ENCODE results near the gene ZBTB17. TPM values are rescaled to one million over a fixed set of nuclear protein-coding genes. Genes with fewer than 3 reads are reported as not detected.

Gene ZBTB17
- total and polyA plus RNA-seq, 4 donors, result 28.0 to 47.1 (median 44.2) TPM

GRCh38 chr1:16013220-16013907 lies 37.5 kb upstream of the ZBTB17 start:
- TF ChIP-seq CTCF (IDR thresholded peaks at IDR 0.05; ENCODE audit: control extremely low read depth, extremely low read depth), result no peak
- WGBS, 2 donors, result 28 to 30% methylated on average over 28 of the region's 28 CpGs
- peaks cover 0 to 26% (median 6%) of the 10 kb centered on the region in 5 donors for H3K4me1 ChIP-seq (ENCODE audit: control insufficient read depth in 5 of 5, insufficient read depth in 5 of 5, low read length in 5 of 5)
- H3K27me3 ChIP-seq (ENCODE audit: control insufficient read depth in 3 of 3, insufficient read depth in 3 of 3, low read length in 2 of 3), result no peaks in the 10 kb centered on the region
- H3K4me3 ChIP-seq, result no peak overlapping the region
- no peaks in the 10 kb centered on the region for H3K9me3 ChIP-seq (ENCODE audit: control insufficient read depth in 4 of 4, insufficient read depth in 3 of 4, low read length in 3 of 4)
- H3K36me3 ChIP-seq (ENCODE audit: control insufficient read depth in 4 of 4, insufficient read depth in 4 of 4, low read length in 4 of 4), result no peaks in the 10 kb centered on the region
- peak; percentile 60 to 74 (median 61) for DNase-seq
- no peak overlapping the region for H3K9ac ChIP-seq (ENCODE audit: insufficient read depth in 1 of 2, low read length in 2 of 2)
- H3K27ac ChIP-seq (ENCODE audit: low read depth in 1 of 2, low read length in 1 of 2), result peak overlapping the region; percentile 23 to 97
- peak; percentile 27 for ATAC-seq (ENCODE audit: insufficient read depth, low FRiP score)

GRCh38 chr1:16012590-16013219 lies 36.8 kb upstream of the ZBTB17 start:
- H3K4me3 ChIP-seq, result no peak overlapping the region
- peaks cover 0 to 20% (median 2%) of the 10 kb centered on the region in 5 donors for H3K4me1 ChIP-seq (ENCODE audit: control insufficient read depth in 5 of 5, insufficient read depth in 5 of 5, low read length in 5 of 5)
- H3K27me3 ChIP-seq (ENCODE audit: control insufficient read depth in 3 of 3, insufficient read depth in 3 of 3, low read length in 2 of 3), result no peaks in the 10 kb centered on the region
- no peak for TF ChIP-seq CTCF (IDR thresholded peaks at IDR 0.05; ENCODE audit: control extremely low read depth, extremely low read depth)
- peak overlapping the region; percentile 18 to 97 for H3K27ac ChIP-seq (ENCODE audit: low read depth in 1 of 2, low read length in 1 of 2)
- no peaks in the 10 kb centered on the region for H3K36me3 ChIP-seq (ENCODE audit: control insufficient read depth in 4 of 4, insufficient read depth in 4 of 4, low read length in 4 of 4)
- 4 to 6% methylated on average over 26 to 36 of the region's 36 CpGs for WGBS, 2 donors
- peak; percentile 73 to 84 (median 81) for DNase-seq
- peak; percentile 14 for ATAC-seq (ENCODE audit: insufficient read depth, low FRiP score)
- H3K9me3 ChIP-seq (ENCODE audit: control insufficient read depth in 4 of 4, insufficient read depth in 3 of 4, low read length in 3 of 4), result no peaks in the 10 kb centered on the region
- H3K9ac ChIP-seq (ENCODE audit: insufficient read depth in 1 of 2, low read length in 2 of 2), result no peak overlapping the region

GRCh38 chr1:16011936-16012589 lies 36.2 kb upstream of the ZBTB17 start:
- no peaks in the 10 kb centered on the region for H3K27me3 ChIP-seq (ENCODE audit: control insufficient read depth in 3 of 3, insufficient read depth in 3 of 3, low read length in 2 of 3)
- WGBS, 2 donors, result 91 to 97% methylated on average over 11 of the region's 11 CpGs
- TF ChIP-seq CTCF (IDR thresholded peaks at IDR 0.05; ENCODE audit: control extremely low read depth, extremely low read depth), result no peak
- no peaks in the 10 kb centered on the region for H3K36me3 ChIP-seq (ENCODE audit: control insufficient read depth in 4 of 4, insufficient read depth in 4 of 4, low read length in 4 of 4)
- H3K27ac ChIP-seq (ENCODE audit: low read depth in 1 of 2, low read length in 1 of 2), result peak overlapping the region; percentile 18 to 68
- H3K9me3 ChIP-seq (ENCODE audit: control insufficient read depth in 4 of 4, insufficient read depth in 3 of 4, low read length in 3 of 4), result no peaks in the 10 kb centered on the region
- peaks cover 0 to 17% (median 0%) of the 10 kb centered on the region in 5 donors for H3K4me1 ChIP-seq (ENCODE audit: control insufficient read depth in 5 of 5, insufficient read depth in 5 of 5, low read length in 5 of 5)
- H3K9ac ChIP-seq (ENCODE audit: insufficient read depth in 1 of 2, low read length in 2 of 2), result no peak overlapping the region
- H3K4me3 ChIP-seq, result no peak overlapping the region
- DNase-seq (no peak), ATAC-seq (ENCODE audit: insufficient read depth, low FRiP score) (no peak)

All from lung (tissue), 12 donors.